GM18505 (cell line): Measurements from ENCODE around the gene CKAP2L.

Experiments used
- ATAC-seq: cut with Tn5 transposase; IDR thresholded peaks from one replicate; pipeline ENCODE4 v1.9.1; 2021; ENCODE audit not compliant: unreplicated experiment
- POLR2A ChIP-seq: IDR thresholded peaks from 4 replicates; pipeline ENCODE4 v1.6.1; 2011; ENCODE audit warnings: borderline replicate concordance; ENCODE audit not compliant: insufficient read depth, insufficient read length; ENCODE audit errors: extremely low read depth

The CKAP2L gene

DNA sequence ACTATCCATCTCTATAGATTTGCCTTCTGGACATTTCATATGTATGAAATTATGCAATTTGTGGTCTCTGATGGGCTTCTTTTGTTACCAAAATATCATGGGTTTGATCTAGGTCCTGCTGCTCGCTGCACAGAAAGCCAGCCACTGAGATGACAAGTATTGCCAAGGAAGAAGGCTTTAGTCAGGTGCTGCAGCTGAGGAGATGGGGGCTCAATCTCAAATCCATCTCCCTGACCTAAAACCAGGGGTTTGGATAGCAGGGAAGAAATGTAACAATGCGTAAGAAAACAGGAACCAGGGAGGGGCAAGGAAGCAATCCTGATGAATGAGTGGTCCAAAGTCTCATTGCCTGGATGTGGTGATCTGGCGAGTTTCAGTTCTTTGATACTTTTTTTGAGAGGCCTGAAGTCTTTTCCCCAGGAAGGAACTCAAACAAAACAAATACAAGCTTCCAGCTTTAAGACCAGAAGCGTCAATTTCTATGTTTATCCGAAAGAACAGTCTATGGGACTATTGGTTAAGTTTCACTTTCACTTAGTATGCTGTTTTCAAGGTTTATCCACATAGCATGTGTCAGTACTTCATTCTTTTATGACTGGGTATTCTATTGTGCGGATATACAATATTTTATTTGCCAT, 3.4 kb upstream of the CKAP2L start:
- TF ChIP-seq POLR2A = no peak
- ATAC-seq = no peak

DNA sequence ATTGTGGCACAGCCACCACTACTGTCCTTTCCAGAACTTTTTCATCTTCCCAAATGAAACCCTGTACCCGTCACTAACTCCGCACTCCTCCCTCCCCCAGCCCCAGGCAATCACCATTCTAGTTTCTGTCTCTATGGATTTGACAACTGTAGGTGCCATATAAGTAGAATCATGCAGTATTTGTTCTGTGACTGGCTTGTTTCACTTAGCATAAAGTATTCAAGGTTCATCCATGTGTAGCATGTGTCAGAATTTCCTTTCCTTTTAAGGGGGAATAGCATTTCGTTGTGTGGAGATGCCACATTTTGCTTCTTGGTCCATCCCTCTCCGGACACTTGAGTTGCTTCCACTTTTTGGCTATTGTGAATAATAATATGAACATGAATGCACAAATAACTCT, 842 bp upstream of the CKAP2L start:
- TF ChIP-seq POLR2A = no peak
- no peak for ATAC-seq

DNA sequence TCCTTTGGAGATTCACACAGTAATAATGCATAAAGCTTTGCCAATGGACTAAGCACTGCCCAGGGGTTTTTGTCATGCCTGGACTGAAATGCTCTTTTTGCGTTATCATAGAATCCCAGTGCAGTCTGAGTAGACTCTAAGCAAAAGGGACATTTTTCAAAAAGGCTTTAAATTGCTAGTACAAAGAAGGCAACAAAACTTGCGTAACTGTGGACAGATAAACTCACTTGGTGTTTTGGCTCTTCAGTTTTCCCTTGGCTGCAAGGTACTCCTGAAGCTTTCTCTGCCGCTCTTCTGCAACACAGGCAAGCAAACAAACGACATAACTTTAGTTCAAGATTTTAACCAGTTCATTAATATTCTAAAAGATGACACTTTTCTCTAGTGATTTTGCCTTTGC, 2.1 kb downstream of the CKAP2L start:
- no peak for ATAC-seq
- TF ChIP-seq POLR2A = no peak

DNA sequence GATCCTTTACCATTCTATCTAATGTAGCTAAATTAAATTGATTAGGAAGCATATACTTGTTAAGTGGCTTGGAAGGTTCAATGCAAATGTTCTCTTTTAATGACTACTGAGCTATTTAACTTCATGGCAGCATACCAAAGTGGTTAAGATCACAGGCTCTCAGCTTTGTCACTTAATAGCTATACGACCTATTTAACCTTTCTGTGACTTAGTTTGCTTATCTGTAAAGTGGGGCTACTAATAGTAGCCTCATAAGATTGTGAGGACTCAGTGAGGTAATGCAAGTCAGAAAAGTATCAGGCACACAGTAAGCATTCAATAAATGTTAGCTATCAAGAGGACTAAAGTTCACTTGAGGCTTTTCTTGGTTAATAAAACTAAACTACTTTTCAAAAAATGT, 4.3 kb downstream of the CKAP2L start:
- ATAC-seq = no peak
- TF ChIP-seq POLR2A = no peak

DNA sequence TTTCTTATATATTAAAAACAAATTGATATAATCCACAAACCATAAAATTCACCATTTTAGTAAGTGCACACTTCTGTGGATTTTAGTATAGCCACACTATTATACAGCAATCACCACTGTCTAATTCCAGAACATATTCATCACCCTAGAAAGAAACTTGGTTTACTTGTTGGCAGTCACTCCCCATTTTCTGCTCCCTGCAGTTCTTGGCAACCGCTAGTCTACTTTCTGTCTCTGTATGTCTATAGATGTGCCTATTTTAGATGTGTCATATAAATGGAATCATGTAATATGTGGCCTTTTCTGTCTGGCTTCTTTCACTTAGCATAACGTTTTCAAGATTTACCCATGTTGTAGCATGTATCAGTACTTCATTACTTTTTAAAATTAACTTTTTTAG, 5.7 kb downstream of the CKAP2L start:
- no peak for TF ChIP-seq POLR2A
- ATAC-seq = no peak

DNA sequence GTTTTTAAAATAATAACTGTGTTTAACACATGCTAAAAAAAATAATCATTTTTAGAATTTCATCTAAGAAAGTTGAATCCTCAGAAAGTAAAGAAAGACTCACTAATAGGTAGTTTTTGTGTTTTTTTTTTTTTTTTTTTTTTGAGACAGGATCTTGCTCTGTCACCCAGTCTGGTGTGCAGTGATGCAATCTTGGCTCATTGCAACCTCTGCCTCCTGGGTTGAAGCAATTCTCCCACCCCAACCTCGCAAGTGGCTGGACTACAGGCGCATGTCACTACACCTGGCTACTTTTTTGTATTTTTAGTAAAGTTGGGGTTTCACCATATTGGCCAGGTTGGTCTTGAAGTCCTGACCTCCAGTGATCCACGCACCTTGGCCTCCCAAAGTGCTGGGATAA, 7.1 kb downstream of the CKAP2L start:
- ATAC-seq = no peak
- TF ChIP-seq POLR2A = no peak

DNA sequence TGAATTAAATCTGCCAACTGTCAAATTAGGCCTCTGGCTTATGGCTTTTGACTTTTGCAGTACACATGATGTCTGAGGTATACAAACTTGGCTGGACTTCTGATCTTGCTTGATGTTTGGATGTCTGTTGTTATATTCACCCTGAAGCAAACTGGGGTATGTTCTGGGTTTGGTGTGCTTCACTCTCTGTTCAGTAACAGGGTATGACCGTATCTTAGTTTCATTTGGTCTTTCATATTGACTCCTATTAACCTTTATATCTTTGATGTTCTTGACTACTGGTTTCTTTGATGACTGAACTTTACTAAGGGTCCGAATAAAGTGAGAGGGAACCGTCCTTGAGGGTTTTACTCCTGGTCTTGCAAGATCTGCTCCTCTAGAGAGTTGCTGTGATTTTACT, 8.2 kb downstream of the CKAP2L start:
- TF ChIP-seq POLR2A = no peak
- no peak for ATAC-seq

DNA sequence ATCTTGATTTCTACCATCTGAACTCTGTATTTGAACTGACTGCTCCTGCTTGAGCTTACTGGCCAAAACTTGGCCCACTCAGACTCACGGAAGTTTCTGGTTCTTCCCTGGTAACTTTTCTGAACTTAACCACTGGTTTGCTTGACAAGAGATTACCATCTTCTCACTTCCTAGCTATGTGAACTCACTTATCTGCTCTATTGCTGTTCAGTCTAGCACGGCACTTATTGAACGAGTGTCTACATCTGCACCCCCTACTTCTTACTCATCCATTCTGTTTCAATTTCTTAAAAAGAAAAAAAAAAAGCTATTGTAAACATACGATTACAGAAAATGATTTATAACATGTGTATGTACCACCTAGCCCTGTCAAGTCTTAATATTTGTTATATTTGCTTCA, 9.0 kb downstream of the CKAP2L start:
- no peak for ATAC-seq
- no peak for TF ChIP-seq POLR2A

DNA sequence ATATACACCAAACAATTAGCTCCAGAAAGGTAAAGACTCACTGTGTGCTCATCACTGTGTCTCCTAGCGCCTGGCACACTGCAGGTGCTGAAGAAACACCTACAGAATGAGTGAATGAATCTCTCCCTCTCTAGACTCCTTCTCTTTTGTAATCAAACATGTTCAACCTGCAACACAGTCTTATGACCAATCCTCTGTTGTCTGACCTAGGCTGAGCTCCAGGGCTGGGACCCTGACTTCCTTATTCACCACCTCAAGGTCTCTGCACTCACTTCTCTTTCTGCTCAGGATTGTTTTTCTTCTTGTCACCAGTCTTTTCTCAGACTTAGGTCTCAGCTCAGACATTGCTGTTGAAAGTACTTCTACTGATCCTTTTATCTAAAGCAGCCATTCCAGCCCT, 9.8 kb downstream of the CKAP2L start:
- ATAC-seq = no peak
- no peak for TF ChIP-seq POLR2A

DNA sequence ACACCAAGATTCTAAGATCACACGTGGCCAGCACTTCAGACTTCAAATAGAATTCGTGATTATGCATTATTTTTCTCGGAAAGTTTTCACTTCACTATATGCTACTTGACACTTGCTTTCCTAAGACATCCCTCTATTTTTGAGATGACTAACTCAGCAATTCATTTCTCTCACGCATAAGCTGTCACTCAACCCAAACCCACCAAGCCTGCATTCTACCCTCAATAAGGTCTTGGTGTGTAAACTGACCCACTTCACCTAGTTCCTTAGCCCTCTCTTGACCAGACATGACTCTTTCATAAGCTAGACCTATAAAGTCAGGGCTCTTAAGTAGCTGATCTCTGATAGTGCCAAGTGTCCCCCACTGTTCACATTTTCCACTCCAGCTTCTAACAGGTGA, 11.7 kb downstream of the CKAP2L start:
- TF ChIP-seq POLR2A = no peak
- ATAC-seq = no peak

DNA sequence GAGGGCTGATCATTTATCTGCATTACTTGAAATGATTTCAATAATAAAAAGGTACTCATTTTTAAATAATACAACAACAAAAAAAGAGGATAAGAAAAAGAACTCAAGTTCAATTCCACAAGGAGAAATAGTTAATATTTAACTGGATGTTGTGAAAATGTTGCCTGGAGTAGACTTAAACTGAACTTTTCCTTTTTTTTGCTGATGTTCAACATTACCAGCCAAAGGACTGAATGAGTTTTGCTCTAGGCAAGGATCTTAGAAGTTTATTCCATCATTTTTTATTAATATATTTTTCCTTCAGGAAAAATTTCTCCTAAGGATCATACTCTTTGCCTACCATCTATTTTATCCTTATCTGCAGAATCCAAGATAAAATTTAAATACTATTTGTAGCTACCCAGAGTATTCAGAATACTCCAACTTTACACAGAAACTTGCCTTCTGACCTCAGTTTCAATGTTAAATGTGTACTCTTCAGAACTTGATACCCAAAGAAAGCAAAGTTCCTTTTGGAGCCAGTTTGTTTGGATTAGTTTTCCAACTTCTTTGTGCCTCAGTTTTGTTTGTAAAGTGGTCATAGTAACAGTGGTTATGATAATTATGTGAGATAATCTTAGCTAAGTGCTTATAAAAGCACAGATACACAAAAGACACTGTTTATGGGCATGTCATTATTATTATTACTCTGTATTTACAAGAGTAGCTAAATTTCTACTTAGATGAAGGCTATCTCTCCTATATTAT, 12.8 kb downstream of the CKAP2L start:
- ATAC-seq = no peak
- no peak for TF ChIP-seq POLR2A

DNA sequence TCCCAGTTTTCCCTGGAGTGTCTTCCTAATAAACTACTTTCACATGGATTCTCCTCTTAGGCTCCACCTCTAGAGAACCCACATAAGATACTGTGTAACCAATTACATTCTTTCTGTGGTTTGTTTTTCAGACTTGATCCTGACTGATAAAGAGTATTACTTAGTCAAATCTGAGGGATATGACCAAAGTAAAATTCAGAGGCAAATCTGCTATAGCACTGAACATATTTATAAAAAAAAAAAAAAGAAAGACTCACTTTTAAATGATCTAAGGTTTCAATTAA, 13.9 kb downstream of the CKAP2L start:
- no peak for TF ChIP-seq POLR2A

DNA sequence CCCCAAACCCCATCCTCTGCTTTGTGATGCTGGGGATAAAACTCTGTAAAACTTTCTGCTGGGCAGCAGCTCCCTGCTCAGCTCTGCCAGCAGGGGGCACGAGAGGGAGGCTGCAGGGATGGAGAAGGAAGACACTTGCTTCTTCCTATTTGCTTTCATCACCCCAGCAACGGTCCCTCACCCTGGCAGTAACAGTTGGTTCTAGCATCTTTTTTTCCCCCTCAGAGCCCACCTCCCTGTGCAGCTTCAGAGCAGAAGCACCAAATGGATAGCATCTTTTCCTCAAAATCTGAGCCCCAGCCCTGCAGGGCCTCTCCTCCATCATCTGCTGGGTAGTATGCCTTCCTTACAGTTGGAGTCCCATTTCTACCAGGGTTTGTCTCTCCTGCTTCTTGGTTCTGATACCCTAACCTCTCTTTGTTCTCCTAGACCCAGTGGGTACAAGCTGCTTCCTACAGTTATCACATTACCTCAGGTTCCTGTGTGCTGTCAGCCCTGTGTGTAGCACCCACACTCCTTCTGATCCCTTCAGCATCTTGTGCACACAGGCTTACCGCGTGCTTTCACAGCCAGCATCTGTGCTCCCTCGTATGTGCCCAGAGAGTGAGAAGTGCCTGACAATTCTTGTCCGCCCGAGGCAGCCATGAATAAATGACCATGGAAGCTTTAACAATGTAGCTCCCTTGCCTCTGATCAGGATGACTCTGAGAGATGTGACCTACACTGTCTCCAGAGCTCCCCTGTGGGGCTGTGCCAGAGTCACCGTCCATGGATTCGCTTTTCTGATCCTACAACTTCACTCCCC, 14.5 kb downstream of the CKAP2L start:
- no peak for TF ChIP-seq POLR2A
- peak; percentile 77 for ATAC-seq

More for the DNA sequence above, 13.9 kb downstream of the CKAP2L start:
- ATAC-seq = no peak

DNA sequence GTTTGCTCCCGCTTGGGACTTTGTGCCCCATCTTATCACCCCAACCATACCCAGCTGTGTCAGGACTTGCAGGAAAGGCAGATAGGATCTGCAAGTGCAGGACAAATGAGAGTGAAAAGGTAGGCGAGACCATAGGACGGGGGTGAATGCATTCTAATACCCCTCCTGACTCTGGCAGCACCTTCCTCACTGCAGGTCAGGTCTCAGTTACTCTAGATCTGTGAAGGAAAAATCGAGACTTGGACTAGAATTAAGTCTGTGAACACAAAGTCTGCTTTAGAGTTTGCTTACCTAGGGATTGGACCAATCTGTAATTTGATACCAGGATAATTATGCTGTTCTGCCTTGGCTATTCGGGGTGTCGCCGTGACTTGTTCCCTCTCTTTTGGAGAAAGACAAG, 23.9 kb downstream of the CKAP2L start:
- no peak for ATAC-seq
- TF ChIP-seq POLR2A = no peak

DNA sequence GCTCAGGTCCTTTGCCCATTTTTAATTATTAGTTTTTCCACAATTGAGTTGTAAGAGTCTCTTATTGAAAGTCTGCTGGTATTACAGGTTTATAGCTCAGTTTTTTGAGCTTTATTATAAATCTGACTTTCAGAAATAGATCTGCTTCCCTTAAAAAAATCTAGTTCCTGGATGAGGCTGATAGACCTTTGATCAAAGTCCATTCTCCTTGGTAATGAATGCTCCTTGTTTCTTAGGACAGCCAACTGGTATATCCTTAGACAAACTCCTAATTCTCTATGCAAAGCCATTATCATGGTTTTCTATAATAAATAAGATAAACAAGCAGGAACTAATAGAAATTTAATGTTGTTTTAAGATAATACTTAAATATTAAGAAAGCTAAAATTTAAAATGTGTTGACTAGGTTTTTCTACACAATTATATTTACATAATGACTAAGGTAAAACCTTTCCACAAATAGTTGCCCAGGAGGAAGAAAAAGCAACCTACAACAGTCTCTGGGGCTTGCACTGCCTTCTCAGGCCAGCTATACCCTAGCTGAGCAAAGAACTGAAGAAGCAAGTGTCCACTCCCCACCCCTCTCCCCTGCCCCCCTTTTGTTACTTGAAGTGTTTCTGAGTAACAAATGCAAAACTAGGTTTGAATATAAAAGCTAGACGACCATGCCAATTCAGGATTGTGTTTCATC, 26.7 kb downstream of the CKAP2L start:
- no peak for TF ChIP-seq POLR2A
- ATAC-seq = no peak
